KOPT-K1 (cell line): ENCODE measurements around the gene TOR2A.
"Not testable (repeated sequence)": the region's sequence is repeated elsewhere in the genome, so short reads cannot be mapped to it uniquely, and the experiment has no call there.

ENCODE experiments used
- H3K27ac ChIP-seq: fragments of 200-600 bp; sonication (generic); 2 replicates; pipeline ENCODE4 v1.5.1; 2016; ENCODE audit warnings: antibody characterized with exemption, mild to moderate bottlenecking, low read depth, low read length; ENCODE audit not compliant: poor library complexity, severe bottlenecking
- H3K36me3 ChIP-seq: fragments of 200-600 bp; sonication (generic); 2 replicates; pipeline ENCODE4 v1.5.1; 2017; ENCODE audit warnings: antibody characterized with exemption, mild to moderate bottlenecking, low read length, moderate library complexity; ENCODE audit not compliant: insufficient read depth
- H3K9me3 ChIP-seq: fragments of 200-600 bp; sonication (generic); 2 replicates; pipeline ENCODE4 v1.5.1; 2017; ENCODE audit warnings: antibody characterized with exemption, low read length, mild to moderate bottlenecking; ENCODE audit not compliant: insufficient read depth, poor library complexity, severe bottlenecking

The TOR2A gene

DNA sequence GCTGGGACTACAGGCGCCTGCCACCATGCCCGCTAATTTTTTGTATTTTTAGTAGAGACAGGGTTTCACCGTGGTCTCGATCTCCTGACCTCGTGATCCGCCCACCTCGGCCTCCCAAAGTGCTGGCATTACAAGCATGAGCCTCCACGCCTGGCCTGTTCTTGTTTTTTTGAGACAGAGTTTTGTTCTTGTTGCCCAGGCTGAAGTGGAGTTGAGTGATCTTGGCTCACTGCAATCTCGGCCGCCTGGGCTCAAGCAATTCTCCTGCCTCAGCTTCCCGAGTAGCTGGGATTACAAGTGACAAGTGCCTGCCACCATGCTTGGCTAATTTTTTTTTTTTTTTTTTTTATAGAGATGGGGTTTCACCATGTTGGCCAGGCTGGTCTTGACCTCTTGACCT is 21.7 kb upstream of the TOR2A start:
- H3K9me3 ChIP-seq, H3K27ac ChIP-seq: not testable (repeated sequence)
- peaks cover 44% of the 10 kb centered on the region; the same call in 1 of the 2 replicates for H3K36me3 ChIP-seq

DNA sequence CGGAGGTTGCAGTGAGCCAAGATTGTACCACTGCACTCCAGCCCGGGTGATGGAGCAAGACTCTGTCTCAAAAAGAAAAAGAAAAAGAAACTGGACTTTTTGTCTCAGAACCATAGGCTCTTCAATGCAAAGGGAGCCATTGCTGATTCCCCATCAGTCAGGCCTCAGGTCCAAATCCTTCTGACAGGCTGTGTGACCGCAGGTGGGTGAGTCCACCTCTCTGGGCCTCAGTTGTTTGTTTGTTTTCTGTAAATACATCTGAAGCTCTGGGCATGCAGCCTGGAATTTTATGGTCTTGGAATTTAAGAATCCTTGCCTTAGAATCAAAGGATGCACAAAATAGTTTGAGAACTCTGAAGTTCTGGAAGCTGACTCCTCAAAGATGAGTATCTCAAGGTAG is 21.1 kb upstream of the TOR2A start:
- Histone ChIP-seq H3K9me3 (no peaks in the 10 kb centered on the region), H3K36me3 (peaks cover 44% of the 10 kb centered on the region), H3K27ac (no peak overlapping the region)

DNA sequence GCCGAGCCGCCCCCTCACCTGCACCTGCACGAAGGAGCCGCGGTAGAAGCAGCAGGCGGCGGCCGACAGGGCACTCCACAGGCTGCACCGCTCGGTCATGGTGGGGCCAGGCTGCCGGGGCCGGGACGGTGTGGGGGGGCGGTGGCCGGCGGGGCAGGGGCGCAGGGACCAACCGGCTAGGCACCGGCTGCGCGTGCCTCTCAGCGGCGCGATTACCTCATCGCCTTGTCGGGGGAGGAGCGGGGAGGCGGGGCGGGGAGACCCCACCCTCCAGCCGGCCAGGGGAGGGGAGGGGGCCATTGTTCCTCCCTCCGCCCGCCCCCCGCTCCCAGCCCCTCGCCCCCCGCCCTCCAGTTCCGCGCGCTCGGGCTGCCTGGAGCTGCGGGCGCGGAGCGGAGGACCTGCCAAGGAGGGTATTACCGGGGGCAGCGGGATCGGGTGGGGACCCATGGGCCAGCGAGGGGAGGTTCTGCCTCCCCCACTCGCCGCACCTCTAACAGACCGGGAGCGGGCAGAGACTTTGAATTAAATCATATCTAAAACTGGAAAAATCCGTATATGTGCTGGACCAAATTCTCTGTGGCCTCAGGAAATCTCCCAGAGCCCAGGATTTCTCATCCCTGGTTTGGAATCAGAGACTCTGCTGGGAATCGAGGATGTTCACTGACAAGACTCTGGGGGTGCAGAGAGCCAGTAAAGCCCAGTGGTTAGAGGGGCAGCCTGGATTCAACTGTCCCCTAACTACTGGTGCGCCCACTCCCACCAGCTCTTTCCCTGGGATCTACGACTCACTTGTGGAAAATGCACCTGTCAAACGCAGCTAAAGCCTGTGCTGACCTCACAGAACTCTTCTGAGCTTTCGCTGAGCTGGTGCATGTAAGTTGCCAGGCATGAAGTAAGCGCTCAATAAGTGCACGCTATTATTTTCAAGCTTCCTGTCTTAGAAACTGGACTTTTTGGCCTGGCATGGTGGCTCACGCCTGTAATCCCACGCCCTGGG is 20.3 kb upstream of the TOR2A start:
- Histone ChIP-seq H3K9me3 (no peaks in the 10 kb centered on the region), H3K36me3 (peaks cover 49% of the 10 kb centered on the region), H3K27ac (no peak overlapping the region)

DNA sequence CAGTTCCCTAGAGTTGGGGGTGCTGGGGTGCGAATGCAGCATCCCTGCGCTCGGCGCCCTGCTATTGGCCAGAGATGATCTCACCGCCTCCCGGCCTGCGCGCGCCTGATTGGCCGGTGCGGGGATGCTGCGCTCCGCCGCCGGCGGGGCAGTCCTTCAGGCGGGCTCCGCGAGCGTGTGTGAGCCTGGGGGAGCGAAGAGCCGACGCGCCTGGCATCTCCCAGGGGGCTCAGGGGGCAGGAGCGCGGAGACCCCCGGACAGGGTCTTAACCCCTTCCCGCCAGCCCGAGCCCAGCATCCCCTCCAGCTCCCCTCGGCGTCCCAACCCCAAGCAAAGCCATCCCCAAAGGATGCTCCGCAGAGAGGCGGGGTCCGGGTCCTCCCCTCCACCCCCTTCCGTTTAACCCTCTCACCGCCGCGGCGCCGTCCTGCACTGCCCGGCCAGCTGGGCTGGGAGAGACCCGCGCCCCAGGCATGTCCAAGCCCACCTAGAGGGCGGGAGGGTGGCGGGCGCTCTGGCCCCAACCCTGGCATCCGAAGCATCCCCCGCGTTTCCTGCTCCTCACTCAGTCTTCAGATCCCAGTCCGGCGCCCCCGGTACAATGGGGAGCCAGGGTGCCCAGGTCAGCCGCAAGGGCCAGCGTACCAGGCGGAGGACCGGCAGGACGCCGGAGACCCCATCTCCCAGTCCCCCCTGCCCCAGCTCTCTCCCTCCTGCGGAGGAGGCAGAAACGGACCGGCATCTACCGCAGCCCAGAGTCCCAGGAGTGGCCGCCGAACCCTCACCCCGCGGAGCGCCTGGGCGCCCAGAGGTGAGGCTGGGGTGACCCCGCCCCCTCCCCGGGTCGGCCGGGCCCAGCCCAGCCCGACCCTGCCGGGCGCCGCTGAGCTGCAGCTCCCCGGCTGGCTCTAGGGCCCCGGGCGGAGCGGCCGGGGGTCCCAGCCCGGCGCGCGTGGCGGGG is 19.3 kb upstream of the TOR2A start:
- H3K27ac ChIP-seq, result no peak overlapping the region
- H3K9me3 ChIP-seq, result no peaks in the 10 kb centered on the region
- peaks cover 52% of the 10 kb centered on the region for H3K36me3 ChIP-seq

GRCh38 chr9:127753622-127754021 is 18.5 kb upstream of the TOR2A start:
- H3K36me3 ChIP-seq, result peaks cover 52% of the 10 kb centered on the region
- H3K9me3 ChIP-seq, result no peaks in the 10 kb centered on the region
- no peak overlapping the region for H3K27ac ChIP-seq

DNA sequence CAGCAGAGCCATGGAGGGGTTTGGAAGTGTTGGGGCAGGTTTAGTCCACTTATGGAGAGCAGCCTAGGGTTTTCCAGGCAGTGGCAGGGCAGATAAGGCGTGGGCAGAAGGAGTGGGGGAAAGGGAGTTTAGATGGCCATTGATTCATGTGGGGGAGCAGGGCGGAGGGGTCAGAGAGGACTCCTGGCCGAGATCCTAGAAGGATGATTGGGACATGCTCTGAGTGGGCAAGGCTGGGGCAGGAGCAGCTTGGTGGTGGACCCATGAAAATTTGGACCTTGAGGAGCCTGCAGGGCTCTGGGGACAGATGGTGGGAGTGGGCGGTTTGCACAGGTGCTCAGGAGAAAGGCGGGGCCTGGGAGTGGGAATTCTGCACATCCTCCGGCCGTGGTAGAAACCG is 18.1 kb upstream of the TOR2A start:
- H3K9me3 ChIP-seq, result no peaks in the 10 kb centered on the region
- H3K36me3 ChIP-seq, result peaks cover 54% of the 10 kb centered on the region
- H3K27ac ChIP-seq, result no peak overlapping the region

DNA sequence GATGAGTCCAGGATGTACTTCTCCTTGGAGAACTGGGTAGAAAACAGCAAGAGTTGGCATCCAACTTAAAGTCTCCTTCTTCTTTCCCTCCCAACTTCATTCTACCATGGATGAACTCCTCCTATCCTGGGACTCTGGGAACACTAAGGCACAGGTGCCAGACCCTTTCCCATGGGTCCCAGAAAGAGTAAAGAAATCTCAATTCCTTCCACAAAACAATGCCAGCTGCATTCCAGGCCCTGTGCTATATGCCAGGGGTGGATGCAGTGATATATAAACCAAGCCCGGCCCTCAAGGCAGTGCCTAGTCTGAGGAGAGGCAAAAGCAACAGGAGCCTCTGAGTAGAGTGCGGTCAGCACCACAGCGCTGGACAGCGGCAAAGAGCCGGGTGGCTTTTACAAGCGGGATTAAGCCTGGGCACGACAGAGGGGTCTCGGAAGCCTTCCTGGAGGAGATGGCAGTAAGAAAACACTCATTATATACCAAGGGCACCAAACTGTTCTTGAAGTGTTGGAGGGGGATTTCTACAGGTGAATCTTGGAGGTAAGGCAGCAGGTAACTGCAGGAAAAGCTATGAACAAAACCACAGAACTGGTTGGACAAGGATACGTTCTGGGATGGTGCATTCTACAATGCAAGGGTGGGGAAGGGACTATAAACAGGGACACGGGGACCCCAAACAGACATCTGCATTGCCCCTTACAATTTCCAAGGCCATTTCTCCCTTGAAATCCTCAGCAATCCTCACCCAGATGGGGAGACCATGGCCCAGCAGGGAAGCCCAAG is 16.4 kb upstream of the TOR2A start:
- Histone ChIP-seq H3K9me3 (no peaks in the 10 kb centered on the region), H3K27ac (no peak overlapping the region), H3K36me3 (peaks cover 70% of the 10 kb centered on the region)

DNA sequence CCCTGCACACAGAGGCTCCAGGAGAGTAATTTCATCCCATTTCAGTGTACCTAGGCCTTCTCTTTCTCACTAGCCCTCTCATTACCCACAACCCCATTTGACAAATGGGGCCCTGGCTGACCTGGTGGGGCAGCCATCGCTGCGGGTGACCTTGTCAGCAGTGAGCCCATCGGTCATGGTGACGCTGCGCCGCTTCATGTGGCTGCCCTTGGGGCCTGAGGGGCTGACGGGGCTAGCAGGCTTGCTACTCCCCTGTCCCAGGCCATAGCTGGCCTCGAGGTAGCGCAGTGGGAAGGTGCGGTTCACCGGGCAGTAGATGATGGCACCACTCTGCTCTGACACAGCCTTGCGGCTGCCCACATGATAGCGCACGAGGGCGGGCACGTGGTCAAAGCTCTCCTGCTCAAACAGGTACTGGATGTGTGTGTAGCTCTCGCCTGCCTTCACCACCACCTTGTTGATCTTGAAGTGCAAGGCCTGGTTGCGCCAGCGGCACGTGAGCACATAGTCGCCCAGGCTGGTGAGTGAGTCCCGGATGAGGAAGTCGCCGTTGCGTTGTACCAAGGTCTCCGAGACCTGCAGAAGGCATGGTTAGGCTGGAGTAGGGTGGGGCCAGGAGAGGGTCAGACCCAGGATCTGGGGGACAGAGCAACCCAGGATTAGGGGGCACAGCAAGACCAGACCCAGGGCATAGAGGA is 14.1 kb upstream of the TOR2A start:
- H3K27ac ChIP-seq, result no peak overlapping the region
- H3K36me3 ChIP-seq, result peaks cover 80% of the 10 kb centered on the region
- no peaks in the 10 kb centered on the region for H3K9me3 ChIP-seq

DNA sequence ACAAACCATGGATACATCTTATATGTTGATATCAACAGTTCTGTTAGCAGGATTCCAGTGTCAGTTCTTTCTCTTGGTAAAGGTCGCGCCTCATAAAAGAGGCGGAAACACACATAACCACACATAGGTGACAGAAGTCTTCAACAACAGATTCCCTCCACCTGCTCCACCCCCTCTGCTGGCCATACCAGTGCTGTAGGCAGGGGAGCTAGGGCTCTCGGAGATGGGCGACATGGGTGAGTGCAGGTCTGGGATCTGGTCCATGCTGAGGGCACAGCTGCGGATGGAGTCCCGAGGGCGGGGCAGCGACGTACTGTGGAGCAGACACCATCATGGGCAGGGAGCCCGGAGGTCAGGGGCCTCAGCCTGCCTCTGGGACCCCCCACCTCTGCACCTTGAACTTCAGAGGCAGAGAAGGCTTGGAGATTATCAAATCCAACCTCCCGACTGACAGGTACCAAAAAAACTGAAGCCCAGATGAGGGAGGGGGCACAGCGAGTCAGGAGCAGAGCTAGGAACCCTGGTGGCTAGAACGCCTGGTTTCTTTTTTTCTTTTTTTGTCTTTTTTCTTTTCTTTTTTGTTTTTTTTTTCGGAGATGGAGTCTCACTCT is 12.0 kb upstream of the TOR2A start:
- H3K36me3 ChIP-seq, result peaks cover 90% of the 10 kb centered on the region
- no peak overlapping the region for H3K27ac ChIP-seq
- H3K9me3 ChIP-seq, result no peaks in the 10 kb centered on the region

- Histone ChIP-seq H3K27ac (no peak overlapping the region), H3K36me3 (peaks cover 92% of the 10 kb centered on the region), H3K9me3 (no peaks in the 10 kb centered on the region)
Measured at GRCh38 chr9:127744398-127745110, 9.5 kb upstream of the TOR2A start.

- H3K9me3 ChIP-seq, result no peaks in the 10 kb centered on the region
- no peak overlapping the region for H3K27ac ChIP-seq
- H3K36me3 ChIP-seq, result peaks cover 90% of the 10 kb centered on the region
Measured at GRCh38 chr9:127742435-127743088, 7.5 kb upstream of the TOR2A start.

DNA sequence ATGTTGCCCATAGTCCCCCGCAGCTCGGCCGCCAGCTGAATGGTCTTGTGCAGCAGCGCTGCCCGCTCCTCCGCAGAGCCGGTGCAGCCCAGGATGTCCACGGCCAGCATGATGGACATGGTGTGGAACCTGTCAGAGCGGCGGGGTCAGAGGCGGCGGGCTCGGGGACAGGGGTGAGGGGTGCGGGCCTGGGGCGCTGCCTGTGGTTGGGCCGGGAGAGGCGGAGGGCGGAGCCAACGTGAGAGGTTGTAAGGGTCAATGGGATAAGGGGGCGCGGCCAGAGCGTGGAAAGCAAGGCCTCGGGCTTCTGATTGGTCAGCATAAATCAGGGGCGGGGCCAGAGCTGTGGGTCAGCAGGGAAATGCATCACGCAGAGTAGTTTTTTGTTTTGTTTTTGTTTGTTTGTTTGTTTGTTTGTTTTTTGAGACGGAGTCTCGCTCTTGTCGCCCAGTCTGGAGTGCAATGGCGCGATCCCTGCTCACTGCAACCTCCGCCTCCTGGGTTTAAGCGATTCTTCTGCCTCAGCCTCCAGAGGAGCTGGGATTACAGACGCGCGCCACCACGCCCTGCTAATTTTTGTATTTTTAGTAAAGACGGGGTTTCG is 6.8 kb upstream of the TOR2A start:
- H3K27ac ChIP-seq, result no peak overlapping the region
- peaks cover 84% of the 10 kb centered on the region for H3K36me3 ChIP-seq
- no peaks in the 10 kb centered on the region for H3K9me3 ChIP-seq
